Activated naive CD4-positive, alpha-beta T cell (primary cell): ENCODE data around the gene CCNG2.

ENCODE experiments used
- DNase-seq, 4 experiments: peaks; one replicate each; lab custom pipeline; 2025; lab: John Stamatoyannopoulos, UW

CCNG2 gene

GRCh38 chr4:77147079-77147782 is 9.8 kb upstream of the CCNG2 start:
- no peak for DNase-seq

GRCh38 chr4:77148078-77148477 is 8.9 kb upstream of the CCNG2 start:
- no peak for DNase-seq

- DNase-seq = no peak
Observed at GRCh38 chr4:77149789-77150188, 7.2 kb upstream of the CCNG2 start.

- DNase-seq = no peak
Observed at GRCh38 chr4:77151241-77151640, 5.8 kb upstream of the CCNG2 start.

GRCh38 chr4:77152421-77152820 is 4.6 kb upstream of the CCNG2 start:
- no peak for DNase-seq

GRCh38 chr4:77153006-77153405 is 4.0 kb upstream of the CCNG2 start:
- no peak for DNase-seq

GRCh38 chr4:77154065-77154464 is 2.9 kb upstream of the CCNG2 start:
- no peak for DNase-seq

- no peak for DNase-seq
Observed at GRCh38 chr4:77154761-77155499, 2.1 kb upstream of the CCNG2 start.

- DNase-seq = no peak
Observed at GRCh38 chr4:77155631-77156452, 1.2 kb upstream of the CCNG2 start.

GRCh38 chr4:77156533-77156911 is 485 bp upstream of the CCNG2 start:
- DNase-seq = peak; percentile 76 to 91 (median 87)

- peak; percentile 41 to 60 (median 44) for DNase-seq
Observed at GRCh38 chr4:77157859-77158486, 966 bp downstream of the CCNG2 start.

GRCh38 chr4:77158487-77158861 is 1.5 kb downstream of the CCNG2 start:
- peak in 1 of 4 experiments; percentile 14 for DNase-seq

GRCh38 chr4:77159806-77160205 is 2.8 kb downstream of the CCNG2 start:
- DNase-seq = no peak

- no peak for DNase-seq
Observed at GRCh38 chr4:77163641-77164040, 6.6 kb downstream of the CCNG2 start.

GRCh38 chr4:77167173-77167572 is 10.2 kb downstream of the CCNG2 start:
- no peak for DNase-seq

GRCh38 chr4:77167866-77168265 is 10.9 kb downstream of the CCNG2 start:
- no peak for DNase-seq

- DNase-seq = no peak
Observed at GRCh38 chr4:77169481-77169880, 12.5 kb downstream of the CCNG2 start.

- no peak for DNase-seq
Observed at GRCh38 chr4:77170926-77171325, 13.9 kb downstream of the CCNG2 start.

GRCh38 chr4:77172336-77172735 is 15.3 kb downstream of the CCNG2 start:
- DNase-seq = no peak

GRCh38 chr4:77174426-77174825 is 17.4 kb downstream of the CCNG2 start:
- DNase-seq = no peak

GRCh38 chr4:77175201-77175611 is 18.2 kb downstream of the CCNG2 start:
- no peak for DNase-seq

- DNase-seq = no peak
Observed at GRCh38 chr4:77176640-77177039, 19.6 kb downstream of the CCNG2 start.
